ENCODE data around the gene SETD7. TPM values are rescaled to one million over a fixed set of nuclear protein-coding genes. Genes with fewer than 3 reads are reported as not detected.
A peak's percentile ranks its signal among the peaks of the same experiment; 100 is the strongest.

SETD7 gene
- total RNA-seq, 1 donor from 2014 or later, result 22.6 TPM

- TF ChIP-seq CTCF (IDR thresholded peaks at IDR 0.05; ENCODE audit: partially characterized antibody, unreplicated experiment), result no peak
- Mint-ChIP-seq H3K4me1 (ENCODE audit: low read depth, unreplicated experiment) (peaks cover 43% of the 10 kb centered on the region), H3K36me3 (ENCODE audit: unreplicated experiment) (no peaks in the 10 kb centered on the region), H3K9me3 (ENCODE audit: unreplicated experiment) (peaks cover 20% of the 10 kb centered on the region), H3K27me3 (ENCODE audit: unreplicated experiment) (peaks cover 15% of the 10 kb centered on the region), H3K27ac (ENCODE audit: unreplicated experiment) (peak overlapping the region; percentile 67), H3K4me3 (ENCODE audit: unreplicated experiment) (peak overlapping the region; percentile 81)
- DNase-seq, result no peak
Observed at GRCh38 chr4:139554642-139554892, 1.5 kb downstream of the SETD7 start.

- no peak for TF ChIP-seq CTCF (IDR thresholded peaks at IDR 0.05; ENCODE audit: partially characterized antibody, unreplicated experiment)
- Mint-ChIP-seq H3K9me3 (ENCODE audit: unreplicated experiment) (peaks cover 20% of the 10 kb centered on the region), H3K27ac (ENCODE audit: unreplicated experiment) (no peak overlapping the region), H3K4me3 (ENCODE audit: unreplicated experiment) (peak overlapping the region; percentile 81), H3K4me1 (ENCODE audit: low read depth, unreplicated experiment) (peaks cover 38% of the 10 kb centered on the region), H3K27me3 (ENCODE audit: unreplicated experiment) (peaks cover 15% of the 10 kb centered on the region), H3K36me3 (ENCODE audit: unreplicated experiment) (no peaks in the 10 kb centered on the region)
- no peak for DNase-seq
Observed at GRCh38 chr4:139553751-139554641, 2.0 kb downstream of the SETD7 start.

- no peaks in the 10 kb centered on the region for H3K36me3 Mint-ChIP-seq (ENCODE audit: unreplicated experiment)
- no peak for DNase-seq
- H3K4me3 Mint-ChIP-seq (ENCODE audit: unreplicated experiment), result peak overlapping the region; percentile 53
- TF ChIP-seq CTCF (IDR thresholded peaks at IDR 0.05; ENCODE audit: partially characterized antibody, unreplicated experiment), result no peak
- peaks cover 13% of the 10 kb centered on the region for H3K27me3 Mint-ChIP-seq (ENCODE audit: unreplicated experiment)
- H3K4me1 Mint-ChIP-seq (ENCODE audit: low read depth, unreplicated experiment), result peaks cover 36% of the 10 kb centered on the region
- no peak overlapping the region for H3K27ac Mint-ChIP-seq (ENCODE audit: unreplicated experiment)
- peaks cover 19% of the 10 kb centered on the region for H3K9me3 Mint-ChIP-seq (ENCODE audit: unreplicated experiment)
Observed at GRCh38 chr4:139552517-139553307, 3.3 kb downstream of the SETD7 start.

GRCh38 chr4:139550724-139551429, 5.1 kb downstream of the SETD7 start:
- peak overlapping the region; percentile 21 for H3K4me3 Mint-ChIP-seq (ENCODE audit: unreplicated experiment)
- no peak for DNase-seq

More at GRCh38 chr4:139550724-139551429, 5.1 kb downstream of the SETD7 start:
- H3K27me3 Mint-ChIP-seq (ENCODE audit: unreplicated experiment), result peaks cover 6% of the 10 kb centered on the region
- TF ChIP-seq CTCF (IDR thresholded peaks at IDR 0.05; ENCODE audit: partially characterized antibody, unreplicated experiment), result no peak
- peaks cover 9% of the 10 kb centered on the region for H3K9me3 Mint-ChIP-seq (ENCODE audit: unreplicated experiment)
- H3K36me3 Mint-ChIP-seq (ENCODE audit: unreplicated experiment), result no peaks in the 10 kb centered on the region
- H3K4me1 Mint-ChIP-seq (ENCODE audit: low read depth, unreplicated experiment), result peaks cover 40% of the 10 kb centered on the region
- H3K27ac Mint-ChIP-seq (ENCODE audit: unreplicated experiment), result no peak overlapping the region
